ENCODE data around the gene REP15. TPM values are rescaled to one million over a fixed set of nuclear protein-coding genes. Genes with fewer than 3 reads are reported as not detected.

Gene REP15
- total and polyA plus RNA-seq, 2 of the 8 experiments (the other 6 are each of a cell fraction or from before 2014, with no cell fraction given): 0.06 to 0.73 TPM

DNA sequence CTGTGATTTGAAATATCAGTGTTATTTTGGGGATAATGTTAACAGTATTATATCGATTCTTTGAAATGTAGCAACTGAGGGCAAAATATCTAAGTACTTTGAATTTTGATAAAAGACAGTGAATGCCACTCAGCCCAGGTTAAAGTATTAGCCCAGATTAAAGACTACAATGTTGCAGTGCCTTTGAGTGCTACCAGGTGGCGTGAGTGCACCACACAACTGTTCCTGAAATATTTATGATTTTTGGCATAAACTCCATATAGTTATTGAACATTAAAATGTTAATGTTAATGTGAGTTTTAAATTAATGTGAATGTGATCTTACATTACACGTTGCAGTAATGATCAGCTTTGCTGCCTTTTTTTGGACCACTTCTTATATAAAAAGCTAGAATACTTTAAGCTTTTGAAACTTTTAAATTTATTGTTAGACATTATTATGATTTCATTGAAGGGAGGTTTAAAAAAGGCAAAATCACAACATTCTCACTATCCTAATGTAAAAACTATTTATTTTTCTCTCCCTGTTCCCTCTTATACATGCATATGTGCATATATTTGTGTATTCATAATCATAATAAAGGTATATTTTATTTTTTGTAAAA is 36.9 kb downstream of the REP15 start:
- Histone ChIP-seq H2BK15ac (ENCODE audit: low read length) (no peak overlapping the region), H4K8ac (ENCODE audit: extremely low read depth, insufficient read depth, low read length) (no peak overlapping the region), H3K4me2 (ENCODE audit: insufficient read depth in 1 of 2, low read depth in 2 of 2, low read length in 2 of 2) (no peak overlapping the region), H3K18ac (ENCODE audit: extremely low read depth, low read length) (no peak overlapping the region), H2AK5ac (ENCODE audit: low read depth, low read length) (no peak overlapping the region), H3K23ac (ENCODE audit: insufficient read length) (no peak overlapping the region), H3K4ac (replicated peaks; ENCODE audit: insufficient read length, low read depth, low read length) (no peak overlapping the region), H3K14ac (ENCODE audit: insufficient read length) (no peak overlapping the region), H3K79me1 (ENCODE audit: low read depth, low read length) (no peaks in the 10 kb centered on the region), H4K20me1 (replicated peaks in 1 of 2; ENCODE audit: control insufficient read depth in 1 of 2, insufficient read depth in 2 of 2, low read length in 2 of 2) (peaks cover 0 to 2% of the 10 kb centered on the region in 2 experiments), H3K36me3 (ENCODE audit: control insufficient read depth in 2 of 4, insufficient read depth in 4 of 4, low read length in 3 of 4) (peaks cover 0 to 32% (median 2%) of the 10 kb centered on the region in 4 experiments; a peak in 3 of 8 replicates), H3K9me3 (ENCODE audit: insufficient read depth in 2 of 2, low read depth in 1 of 2, low read length in 1 of 2) (no peaks in the 10 kb centered on the region), H3K23me2 (ENCODE audit: low read depth, low read length) (no peaks in the 10 kb centered on the region), H3K4me3 (ENCODE audit: extremely low read depth in 1 of 4, insufficient read depth in 2 of 4, low read depth in 3 of 4, low read length in 4 of 4) (no peak overlapping the region), H4K5ac (ENCODE audit: insufficient read length, low read depth, low read length) (no peak overlapping the region), H3K9ac (replicated peaks in 1 of 4; ENCODE audit: extremely low read depth in 1 of 4, low read depth in 3 of 4, low read length in 3 of 4) (no peak overlapping the region), H3K27ac (ENCODE audit: low read depth, low read length) (no peak overlapping the region), H3K56ac (replicated peaks; ENCODE audit: insufficient read length, low read depth, low read length) (no peak overlapping the region), H3K4me1 (replicated peaks in 1 of 4; ENCODE audit: control insufficient read depth in 3 of 4, insufficient read depth in 4 of 4, low read length in 3 of 4) (no peaks in the 10 kb centered on the region), H2BK12ac (ENCODE audit: low read depth, low read length) (no peak overlapping the region), H2BK20ac (ENCODE audit: low read length) (no peak overlapping the region), H3K27me3 (replicated peaks in 1 of 4; ENCODE audit: control insufficient read depth in 3 of 4, extremely low read depth in 1 of 4, insufficient read depth in 3 of 4, low read length in 3 of 4) (no peaks in the 10 kb centered on the region), H2BK5ac (ENCODE audit: low read depth, low read length) (no peak overlapping the region), H3K79me2 (ENCODE audit: control insufficient read depth in 1 of 2, insufficient read depth in 2 of 2, low read length in 2 of 2) (no peaks in the 10 kb centered on the region), H4K91ac (replicated peaks; ENCODE audit: insufficient read length, low read length) (no peak overlapping the region), H2BK120ac (replicated peaks; ENCODE audit: low read depth, low read length) (no peak overlapping the region), H2AFZ (ENCODE audit: low read length) (no peak overlapping the region)
- ChIA-PET CTCF (ENCODE audit: partially characterized antibody) (interaction anchor here (0.6 to 2.9 kb wide), 30 partner anchors 8 to 1257 kb away, joined by 3 to 15 read pairs (median 4); no protein-coding TSS in a partner anchor), POLR2A (ENCODE audit: partially characterized antibody) (no interaction called here)
- DNase-seq (ENCODE audit: low read depth in 1 of 2, low spot score in 2 of 2) (no peak), FAIRE-seq (peak; percentile 42)
- 56% methylated on average over 3 of the region's 3 CpGs; no CpG with 5 or more reads in 1 of the 2 experiments for WGBS, 2 experiments (ENCODE audit: extremely low coverage in 1 of 2, insufficient coverage in 1 of 2, insufficient read length in 1 of 2, insufficient replicate concordance in 2 of 2, low coverage in 1 of 2, low lambda C conversion rate in 2 of 2, missing lambda C conversion rate in 1 of 2)
- TF ChIP-seq, protein P1, sequence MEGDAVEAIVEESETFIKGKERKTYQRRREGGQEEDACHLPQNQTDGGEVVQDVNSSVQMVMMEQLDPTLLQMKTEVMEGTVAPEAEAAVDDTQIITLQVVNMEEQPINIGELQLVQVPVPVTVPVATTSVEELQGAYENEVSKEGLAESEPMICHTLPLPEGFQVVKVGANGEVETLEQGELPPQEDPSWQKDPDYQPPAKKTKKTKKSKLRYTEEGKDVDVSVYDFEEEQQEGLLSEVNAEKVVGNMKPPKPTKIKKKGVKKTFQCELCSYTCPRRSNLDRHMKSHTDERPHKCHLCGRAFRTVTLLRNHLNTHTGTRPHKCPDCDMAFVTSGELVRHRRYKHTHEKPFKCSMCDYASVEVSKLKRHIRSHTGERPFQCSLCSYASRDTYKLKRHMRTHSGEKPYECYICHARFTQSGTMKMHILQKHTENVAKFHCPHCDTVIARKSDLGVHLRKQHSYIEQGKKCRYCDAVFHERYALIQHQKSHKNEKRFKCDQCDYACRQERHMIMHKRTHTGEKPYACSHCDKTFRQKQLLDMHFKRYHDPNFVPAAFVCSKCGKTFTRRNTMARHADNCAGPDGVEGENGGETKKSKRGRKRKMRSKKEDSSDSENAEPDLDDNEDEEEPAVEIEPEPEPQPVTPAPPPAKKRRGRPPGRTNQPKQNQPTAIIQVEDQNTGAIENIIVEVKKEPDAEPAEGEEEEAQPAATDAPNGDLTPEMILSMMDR (IDR thresholded peaks at IDR 0.05; ENCODE audit: control extremely low read depth in 1 of 3, insufficient read depth in 1 of 3, low read depth in 1 of 3, low read length in 3 of 3): peak in 2 of 3 experiments; percentile 74 to 75; a peak in 3 of 4 replicates
- no peak for TF ChIP-seq SIN3A (conservative IDR thresholded peaks at IDR 0.05 in 1 of 2, IDR thresholded peaks at IDR 0.05 in 1 of 2; ENCODE audit: low read depth in 1 of 2, low read length in 2 of 2)
- no peak for TF ChIP-seq CHD2 (IDR thresholded peaks at IDR 0.05; ENCODE audit: low read length)
- peak; percentile 86 to 90 for TF ChIP-seq RAD21 (IDR thresholded peaks at IDR 0.05 in 1 of 2, conservative IDR thresholded peaks at IDR 0.05 in 1 of 2; ENCODE audit: low read depth in 2 of 2, low read length in 2 of 2)
- no peak for TF ChIP-seq TBP (IDR thresholded peaks at IDR 0.05; ENCODE audit: low read depth, low read length)
- no peak for TF ChIP-seq FOSL1 (IDR thresholded peaks at IDR 0.05; ENCODE audit: insufficient read depth, low read depth, low read length)
- TF ChIP-seq, protein P2, sequence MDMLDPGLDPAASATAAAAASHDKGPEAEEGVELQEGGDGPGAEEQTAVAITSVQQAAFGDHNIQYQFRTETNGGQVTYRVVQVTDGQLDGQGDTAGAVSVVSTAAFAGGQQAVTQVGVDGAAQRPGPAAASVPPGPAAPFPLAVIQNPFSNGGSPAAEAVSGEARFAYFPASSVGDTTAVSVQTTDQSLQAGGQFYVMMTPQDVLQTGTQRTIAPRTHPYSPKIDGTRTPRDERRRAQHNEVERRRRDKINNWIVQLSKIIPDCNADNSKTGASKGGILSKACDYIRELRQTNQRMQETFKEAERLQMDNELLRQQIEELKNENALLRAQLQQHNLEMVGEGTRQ (IDR thresholded peaks at IDR 0.05; ENCODE audit: low read length): no peak
